Measurements from ENCODE around the gene PCTP.

DNA sequence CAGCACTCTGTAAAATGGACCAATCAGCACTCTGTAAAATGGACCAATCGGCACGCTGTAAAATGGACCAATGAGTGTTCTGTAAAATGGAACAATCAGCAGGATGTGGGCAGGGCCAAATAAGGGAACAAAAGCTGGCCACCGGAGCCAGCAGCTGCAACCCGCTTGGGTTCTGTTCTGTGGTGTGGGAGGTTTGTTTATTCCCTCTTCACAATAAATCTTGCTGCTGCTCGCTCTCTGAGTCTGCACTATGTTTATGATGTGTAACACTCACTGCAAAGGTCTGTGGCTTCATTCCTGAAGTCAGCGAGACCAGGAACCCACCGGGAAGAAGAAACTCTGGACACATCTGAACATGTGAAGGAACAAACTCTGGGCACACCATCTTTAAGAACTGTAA, 48.7 kb upstream of the PCTP start:
- TF ChIP-seq POLR2A (IDR thresholded peaks at IDR 0.05) = no peak
- TF ChIP-seq, protein P1, sequence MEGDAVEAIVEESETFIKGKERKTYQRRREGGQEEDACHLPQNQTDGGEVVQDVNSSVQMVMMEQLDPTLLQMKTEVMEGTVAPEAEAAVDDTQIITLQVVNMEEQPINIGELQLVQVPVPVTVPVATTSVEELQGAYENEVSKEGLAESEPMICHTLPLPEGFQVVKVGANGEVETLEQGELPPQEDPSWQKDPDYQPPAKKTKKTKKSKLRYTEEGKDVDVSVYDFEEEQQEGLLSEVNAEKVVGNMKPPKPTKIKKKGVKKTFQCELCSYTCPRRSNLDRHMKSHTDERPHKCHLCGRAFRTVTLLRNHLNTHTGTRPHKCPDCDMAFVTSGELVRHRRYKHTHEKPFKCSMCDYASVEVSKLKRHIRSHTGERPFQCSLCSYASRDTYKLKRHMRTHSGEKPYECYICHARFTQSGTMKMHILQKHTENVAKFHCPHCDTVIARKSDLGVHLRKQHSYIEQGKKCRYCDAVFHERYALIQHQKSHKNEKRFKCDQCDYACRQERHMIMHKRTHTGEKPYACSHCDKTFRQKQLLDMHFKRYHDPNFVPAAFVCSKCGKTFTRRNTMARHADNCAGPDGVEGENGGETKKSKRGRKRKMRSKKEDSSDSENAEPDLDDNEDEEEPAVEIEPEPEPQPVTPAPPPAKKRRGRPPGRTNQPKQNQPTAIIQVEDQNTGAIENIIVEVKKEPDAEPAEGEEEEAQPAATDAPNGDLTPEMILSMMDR (IDR thresholded peaks at IDR 0.05) = no peak
